Activated naive CD8-positive, alpha-beta T cell treated with anti-CD3 and anti-CD28 coated beads, Interleukin-2, amount 50 U/mL, for 24 hours (primary cell): ENCODE data around the gene EEPD1.

Experiments used
- ATAC-seq: fragments of 150-1000 bp; cut with Tn5 transposase; one replicate; pipeline ENCODE4 v1.10.0; 2021
- DNase-seq: peaks from one replicate; pipeline ENCODE4 v3.0.0; 2021
- H3K27ac Mint-ChIP-seq: one replicate; pipeline ENCODE4 v1.8.0; 2021; ENCODE audit warnings: mild to moderate bottlenecking, mixed read lengths
- H3K27me3 Mint-ChIP-seq: one replicate; pipeline ENCODE4 v1.8.0; 2021; ENCODE audit warnings: mixed read lengths
- H3K36me3 Mint-ChIP-seq: one replicate; pipeline ENCODE4 v1.8.0; 2021; ENCODE audit warnings: low read depth, mixed read lengths
- H3K4me1 Mint-ChIP-seq: one replicate; pipeline ENCODE4 v1.8.0; 2021; ENCODE audit warnings: mixed read lengths
- H3K4me3 Mint-ChIP-seq: one replicate; pipeline ENCODE4 v1.8.0; 2021; ENCODE audit warnings: mild to moderate bottlenecking, moderate library complexity, mixed read lengths
- H3K9me3 Mint-ChIP-seq: one replicate; pipeline ENCODE4 v1.8.0; 2021; ENCODE audit warnings: mixed read lengths

Gene EEPD1

GRCh38 chr7:36275735-36276284 is 122.8 kb downstream of the EEPD1 start:
- ATAC-seq (no peak), DNase-seq (no peak)
- no peak overlapping the region for H3K27ac Mint-ChIP-seq
- no peaks in the 10 kb centered on the region for H3K9me3 Mint-ChIP-seq
- no peaks in the 10 kb centered on the region for H3K4me1 Mint-ChIP-seq
- H3K4me3 Mint-ChIP-seq, result no peak overlapping the region
- no peaks in the 10 kb centered on the region for H3K27me3 Mint-ChIP-seq
- no peaks in the 10 kb centered on the region for H3K36me3 Mint-ChIP-seq

DNA sequence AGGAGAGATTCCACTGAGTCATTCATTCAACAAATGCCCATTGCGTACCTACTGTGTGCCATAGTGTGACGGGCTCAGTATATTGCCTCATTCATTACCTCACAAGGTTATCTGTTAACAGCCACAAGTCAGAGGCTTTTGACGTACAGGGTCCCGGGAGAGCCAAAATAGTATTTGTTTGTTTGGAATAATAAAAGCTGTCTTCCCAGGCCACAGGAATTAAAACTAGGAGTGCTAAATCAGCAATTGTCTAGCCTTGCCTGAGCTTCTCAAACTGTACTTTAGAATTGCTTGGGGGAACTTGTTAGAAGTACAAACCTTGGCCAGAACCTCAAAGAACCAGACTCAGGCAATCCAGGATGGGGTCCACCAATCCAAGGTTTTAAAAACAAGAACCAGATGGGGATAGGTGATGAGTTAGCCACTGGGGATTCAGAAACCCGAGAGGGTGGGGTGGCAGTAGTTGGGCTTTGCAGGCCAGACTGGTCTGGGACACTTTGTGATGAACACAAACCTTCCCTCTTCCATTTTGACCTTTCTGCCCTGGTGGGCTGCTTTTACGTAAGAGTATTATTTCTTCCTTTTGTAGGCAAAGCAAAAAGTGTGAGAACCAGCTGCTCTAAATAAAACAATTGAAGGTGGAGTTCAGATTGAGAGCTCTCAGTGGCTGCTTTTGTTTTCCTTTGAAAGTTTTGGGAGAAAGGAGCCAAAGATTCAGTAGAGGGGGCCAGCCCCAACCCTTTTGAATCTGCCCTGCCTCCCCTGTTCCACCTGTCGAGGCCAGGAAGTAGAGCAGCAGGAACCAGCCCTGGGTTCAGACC is 123.6 kb downstream of the EEPD1 start:
- Mint-ChIP-seq H3K4me3 (no peak overlapping the region), H3K9me3 (no peaks in the 10 kb centered on the region), H3K36me3 (no peaks in the 10 kb centered on the region), H3K27ac (no peak overlapping the region), H3K4me1 (peaks cover 5% of the 10 kb centered on the region), H3K27me3 (no peaks in the 10 kb centered on the region)
- DNase-seq, result no peak
- no peak for ATAC-seq

GRCh38 chr7:36277249-36277542 is 124.1 kb downstream of the EEPD1 start:
- H3K27ac Mint-ChIP-seq, result no peak overlapping the region
- DNase-seq (no peak), ATAC-seq (no peak)
- H3K9me3 Mint-ChIP-seq, result no peaks in the 10 kb centered on the region
- H3K4me1 Mint-ChIP-seq, result peaks cover 7% of the 10 kb centered on the region
- no peaks in the 10 kb centered on the region for H3K27me3 Mint-ChIP-seq
- no peak overlapping the region for H3K4me3 Mint-ChIP-seq
- H3K36me3 Mint-ChIP-seq, result no peaks in the 10 kb centered on the region

DNA sequence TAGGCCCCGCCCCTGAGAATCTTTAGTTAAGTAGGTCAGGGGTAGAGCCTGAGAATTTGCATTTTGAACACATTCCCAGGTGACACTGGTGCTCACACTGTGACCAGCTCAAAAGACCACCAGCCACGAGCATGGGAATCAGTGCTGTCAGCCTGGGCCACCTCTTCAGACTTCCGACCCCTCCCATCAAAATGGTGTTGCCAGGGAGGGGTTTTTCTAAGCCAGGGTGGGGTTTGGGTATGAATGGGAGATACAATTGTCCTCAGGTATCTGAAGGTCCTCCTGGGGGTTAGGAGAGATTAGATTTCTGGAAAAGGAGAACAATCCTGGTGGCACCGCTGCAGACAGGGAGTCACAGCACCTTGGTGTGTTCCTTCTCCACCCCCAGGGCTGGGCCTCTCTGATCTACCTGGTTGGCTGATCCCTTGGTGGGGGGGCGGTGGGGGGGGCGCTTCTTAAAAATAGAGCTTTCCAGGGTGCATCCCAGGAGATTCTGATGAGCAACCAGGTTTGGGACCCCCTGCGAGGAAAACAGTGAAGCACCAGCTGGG is 125.1 kb downstream of the EEPD1 start:
- H3K9me3 Mint-ChIP-seq, result no peaks in the 10 kb centered on the region

DNA sequence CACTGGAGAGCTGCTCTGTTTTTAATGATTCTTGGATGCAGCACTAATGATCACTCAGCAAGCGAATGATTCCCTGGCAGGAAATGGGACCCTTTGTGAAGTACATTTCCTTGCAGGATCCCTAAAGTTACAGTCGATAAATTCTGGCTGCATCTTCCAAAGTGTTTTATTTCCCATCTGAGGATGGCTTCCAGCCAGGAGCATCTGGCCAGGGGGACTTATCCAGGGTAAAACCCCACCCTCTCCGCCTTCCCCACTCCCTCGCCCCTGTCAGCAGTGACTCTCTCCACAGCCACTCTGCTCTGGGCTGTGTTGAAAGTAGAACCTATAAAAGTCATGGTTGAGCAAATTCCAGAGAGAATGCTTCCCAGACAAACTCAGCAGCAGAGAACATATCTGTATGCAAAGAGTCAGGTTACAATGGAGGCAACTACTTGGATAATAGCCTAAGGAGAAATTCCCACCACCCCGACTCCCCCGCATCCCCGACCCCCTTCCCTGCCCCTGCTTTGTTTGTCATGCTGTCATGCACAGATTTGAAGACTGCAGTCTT is 125.6 kb downstream of the EEPD1 start:
- ATAC-seq (no peak), DNase-seq (no peak)
- Mint-ChIP-seq H3K27me3 (no peaks in the 10 kb centered on the region), H3K36me3 (no peaks in the 10 kb centered on the region), H3K27ac (no peak overlapping the region), H3K4me3 (no peak overlapping the region), H3K9me3 (no peaks in the 10 kb centered on the region), H3K4me1 (peaks cover 20% of the 10 kb centered on the region)

More for the DNA sequence above, 125.1 kb downstream of the EEPD1 start:
- Mint-ChIP-seq H3K36me3 (no peaks in the 10 kb centered on the region), H3K27ac (no peak overlapping the region), H3K4me3 (no peak overlapping the region), H3K4me1 (peaks cover 14% of the 10 kb centered on the region), H3K27me3 (no peaks in the 10 kb centered on the region)
- ATAC-seq (no peak), DNase-seq (no peak)

DNA sequence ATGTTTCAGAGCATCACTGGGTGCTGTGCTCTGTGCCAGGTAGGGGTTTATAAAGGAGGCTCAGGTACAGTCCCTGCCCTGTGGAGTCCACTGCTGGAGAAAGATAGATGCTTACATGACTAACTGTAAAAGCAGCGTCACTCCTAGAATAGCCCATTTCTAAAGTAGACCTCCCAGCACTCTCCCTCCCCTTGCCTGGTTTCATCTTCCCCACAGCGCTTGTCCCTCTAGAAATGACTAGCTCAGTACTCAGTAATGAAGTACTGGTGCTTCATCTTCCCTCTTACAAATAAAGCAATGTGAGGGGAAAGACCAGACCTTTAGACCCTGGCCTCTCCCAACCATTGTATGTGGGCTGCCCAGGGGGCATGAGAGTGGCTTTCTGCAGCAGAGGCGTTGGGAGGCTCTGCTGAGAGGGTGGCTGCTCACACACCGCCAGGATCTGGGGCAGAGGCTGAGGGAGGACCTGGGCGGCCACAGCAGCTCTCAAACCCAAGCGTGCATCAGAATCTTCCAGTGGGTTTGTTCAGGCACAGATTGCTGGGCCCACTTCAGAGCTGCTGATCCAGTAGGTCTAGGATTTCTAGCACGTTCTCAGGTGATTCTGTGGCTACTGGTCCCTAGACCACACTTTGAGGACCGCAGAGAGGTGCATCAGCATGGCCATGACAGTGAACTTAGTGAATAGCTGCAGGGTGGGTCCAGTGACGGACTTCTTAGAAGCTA is 126.3 kb downstream of the EEPD1 start:
- no peak overlapping the region for H3K27ac Mint-ChIP-seq
- H3K9me3 Mint-ChIP-seq, result no peaks in the 10 kb centered on the region
- peaks cover 27% of the 10 kb centered on the region for H3K4me1 Mint-ChIP-seq
- H3K27me3 Mint-ChIP-seq, result no peaks in the 10 kb centered on the region
- H3K4me3 Mint-ChIP-seq, result no peak overlapping the region
- no peaks in the 10 kb centered on the region for H3K36me3 Mint-ChIP-seq
- DNase-seq (no peak), ATAC-seq (peak; percentile 10)

GRCh38 chr7:36279926-36280315 is 126.9 kb downstream of the EEPD1 start:
- DNase-seq (no peak), ATAC-seq (no peak)
- H3K4me3 Mint-ChIP-seq, result no peak overlapping the region
- no peak overlapping the region for H3K27ac Mint-ChIP-seq
- no peaks in the 10 kb centered on the region for H3K27me3 Mint-ChIP-seq
- no peaks in the 10 kb centered on the region for H3K9me3 Mint-ChIP-seq
- H3K4me1 Mint-ChIP-seq, result peaks cover 30% of the 10 kb centered on the region
- no peaks in the 10 kb centered on the region for H3K36me3 Mint-ChIP-seq

- Mint-ChIP-seq H3K36me3 (no peaks in the 10 kb centered on the region), H3K9me3 (no peaks in the 10 kb centered on the region), H3K27ac (no peak overlapping the region), H3K27me3 (no peaks in the 10 kb centered on the region), H3K4me3 (no peak overlapping the region), H3K4me1 (peaks cover 36% of the 10 kb centered on the region)
- no peak for ATAC-seq
- DNase-seq, result no peak
Measured at GRCh38 chr7:36280840-36281812, 128.1 kb downstream of the EEPD1 start.

DNA sequence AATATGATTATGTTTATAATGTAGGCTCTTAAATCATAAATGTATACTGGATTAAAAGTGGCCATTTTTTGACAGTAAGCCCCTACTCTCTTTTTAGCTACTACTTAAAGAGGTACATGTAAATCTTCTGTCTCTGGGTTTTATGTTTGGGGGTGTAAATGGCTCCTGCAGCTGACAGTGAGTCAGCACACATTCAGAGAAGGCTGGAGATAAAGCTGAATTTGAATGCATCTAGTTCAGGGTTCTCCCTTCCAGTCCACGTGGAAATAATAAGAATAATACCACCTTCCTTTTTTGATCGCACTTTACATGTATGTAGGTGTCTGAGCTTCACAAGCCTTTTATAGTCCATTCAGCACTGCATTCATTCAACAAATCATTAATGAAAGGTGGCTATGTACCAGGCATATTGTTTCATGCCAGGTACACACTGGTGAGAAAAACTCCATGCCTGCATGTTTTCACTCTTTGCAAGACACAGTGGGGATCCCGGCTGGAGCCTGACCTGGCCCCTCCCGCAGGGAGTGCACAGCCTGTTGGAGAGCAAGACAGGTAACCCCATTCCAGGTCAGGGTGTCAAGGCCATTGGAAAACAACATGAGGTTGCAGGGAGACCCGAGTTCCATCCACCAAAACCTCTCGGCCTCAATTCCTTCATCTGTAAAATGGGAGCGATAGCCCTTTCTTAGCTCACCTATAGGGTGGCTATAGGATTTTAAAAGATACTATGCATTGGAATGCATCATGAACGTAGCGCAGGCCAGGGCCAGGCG is 129.1 kb downstream of the EEPD1 start:
- H3K36me3 Mint-ChIP-seq, result no peaks in the 10 kb centered on the region
- H3K27ac Mint-ChIP-seq, result no peak overlapping the region
- peaks cover 46% of the 10 kb centered on the region for H3K4me1 Mint-ChIP-seq
- H3K27me3 Mint-ChIP-seq, result no peaks in the 10 kb centered on the region
- H3K4me3 Mint-ChIP-seq, result no peak overlapping the region
- ATAC-seq (no peak), DNase-seq (no peak)
- H3K9me3 Mint-ChIP-seq, result no peaks in the 10 kb centered on the region

- Mint-ChIP-seq H3K36me3 (no peaks in the 10 kb centered on the region), H3K27me3 (no peaks in the 10 kb centered on the region), H3K9me3 (no peaks in the 10 kb centered on the region), H3K4me3 (no peak overlapping the region), H3K4me1 (peaks cover 57% of the 10 kb centered on the region), H3K27ac (no peak overlapping the region)
- DNase-seq (peak; percentile 41), ATAC-seq (peak; percentile 34)
Measured at GRCh38 chr7:36283181-36283580, 130.1 kb downstream of the EEPD1 start.

DNA sequence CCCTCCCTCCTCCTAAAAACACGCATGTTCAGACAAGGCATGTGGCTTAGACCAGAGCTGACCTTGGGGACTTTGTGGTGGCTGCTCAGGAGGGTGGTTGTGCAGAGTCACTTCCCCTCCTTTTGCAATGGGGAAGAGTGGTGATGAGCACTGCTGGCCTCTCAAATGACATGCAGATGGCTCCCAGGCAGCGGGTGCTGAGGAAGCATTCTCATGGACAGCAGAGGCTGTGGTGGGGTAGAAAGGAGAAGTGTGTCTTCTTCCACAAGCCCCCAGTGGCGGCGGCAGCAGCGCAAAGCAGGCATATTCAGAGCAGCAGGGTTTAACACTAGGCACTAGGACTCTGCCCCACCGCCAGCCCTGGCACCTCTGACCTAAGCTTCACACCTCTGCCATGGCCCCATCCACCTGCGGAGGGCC is 130.7 kb downstream of the EEPD1 start:
- Mint-ChIP-seq H3K4me1 (peaks cover 60% of the 10 kb centered on the region), H3K4me3 (no peak overlapping the region), H3K36me3 (no peaks in the 10 kb centered on the region), H3K9me3 (no peaks in the 10 kb centered on the region), H3K27ac (no peak overlapping the region), H3K27me3 (no peaks in the 10 kb centered on the region)
- DNase-seq, result peak; percentile 26
- ATAC-seq, result peak; percentile 33

DNA sequence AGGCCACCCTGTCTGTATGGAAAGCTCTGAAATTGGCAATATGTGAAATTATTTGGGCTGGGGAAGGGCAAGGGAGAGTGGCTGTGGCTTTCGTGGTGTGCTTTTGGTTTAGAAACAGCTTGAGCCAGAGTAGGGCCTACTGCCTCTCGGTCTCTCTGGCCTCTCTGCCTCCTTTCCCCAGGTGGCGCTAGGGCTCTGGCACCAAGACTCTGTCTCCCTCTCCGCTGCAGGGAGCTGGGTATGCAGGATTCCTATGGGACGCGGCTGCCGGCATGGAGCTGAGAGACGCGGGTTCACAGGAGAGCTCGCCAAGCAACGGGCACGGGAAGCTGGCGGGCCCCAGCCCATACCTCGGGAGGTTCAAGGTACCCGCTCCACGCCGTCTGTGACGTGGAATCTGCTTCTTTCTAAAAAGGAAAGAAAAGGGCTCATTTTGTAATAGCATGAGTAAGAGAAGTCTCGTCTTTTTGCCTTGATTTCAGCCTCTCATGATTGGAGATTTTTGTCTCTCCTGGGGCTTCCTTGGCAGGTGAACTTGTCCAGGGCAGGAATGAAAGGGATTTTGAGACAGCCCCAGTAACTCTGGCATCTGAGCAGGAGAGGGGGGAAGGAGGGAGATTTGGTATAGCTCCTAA is 131.5 kb downstream of the EEPD1 start:
- Mint-ChIP-seq H3K4me3 (no peak overlapping the region), H3K27me3 (no peaks in the 10 kb centered on the region), H3K36me3 (no peaks in the 10 kb centered on the region), H3K4me1 (peaks cover 62% of the 10 kb centered on the region), H3K9me3 (no peaks in the 10 kb centered on the region), H3K27ac (peak overlapping the region; percentile 31)
- DNase-seq (no peak), ATAC-seq (no peak)

DNA sequence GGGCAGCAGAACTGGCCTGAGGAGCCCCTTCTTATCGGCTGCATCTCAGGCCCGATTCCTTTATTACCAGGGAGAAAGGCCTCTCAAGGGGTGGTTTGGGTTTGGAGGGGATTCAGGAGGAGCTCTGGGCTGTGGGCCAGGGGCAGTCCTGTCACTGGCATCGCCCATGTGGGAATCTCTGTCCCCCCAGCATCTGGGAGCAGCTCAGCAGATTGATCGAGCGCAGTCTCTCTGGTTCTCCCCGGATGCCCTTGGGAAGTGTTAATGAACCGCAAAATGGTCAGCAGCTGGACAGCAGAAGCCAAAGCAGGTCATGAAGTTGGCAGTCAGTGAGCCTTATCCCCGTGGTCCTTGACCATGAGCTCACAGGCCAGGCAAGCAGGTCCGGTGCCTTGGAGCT is 132.2 kb downstream of the EEPD1 start:
- Mint-ChIP-seq H3K27ac (no peak overlapping the region), H3K4me1 (peaks cover 62% of the 10 kb centered on the region), H3K36me3 (no peaks in the 10 kb centered on the region), H3K4me3 (no peak overlapping the region), H3K27me3 (no peaks in the 10 kb centered on the region), H3K9me3 (no peaks in the 10 kb centered on the region)
- DNase-seq (no peak), ATAC-seq (no peak)
